NCI-H1048 (cell line): ENCODE data around the gene FBH1.

ENCODE experiments used
- DNase-seq: peaks from one replicate; lab custom pipeline; 2025; lab: John Stamatoyannopoulos, UW

FBH1 gene

GRCh38 chr10:5981529-5981928, 91.5 kb downstream of the FBH1 start:
- DNase-seq: no peak

GRCh38 chr10:5983774-5984173, 93.7 kb downstream of the FBH1 start:
- DNase-seq: no peak

GRCh38 chr10:5985029-5985428, 95.0 kb downstream of the FBH1 start:
- DNase-seq: no peak
